ENCODE results near the gene SLC26A11.
A peak's percentile ranks its signal among the peaks of the same experiment; 100 is the strongest.

SLC26A11 gene

DNA sequence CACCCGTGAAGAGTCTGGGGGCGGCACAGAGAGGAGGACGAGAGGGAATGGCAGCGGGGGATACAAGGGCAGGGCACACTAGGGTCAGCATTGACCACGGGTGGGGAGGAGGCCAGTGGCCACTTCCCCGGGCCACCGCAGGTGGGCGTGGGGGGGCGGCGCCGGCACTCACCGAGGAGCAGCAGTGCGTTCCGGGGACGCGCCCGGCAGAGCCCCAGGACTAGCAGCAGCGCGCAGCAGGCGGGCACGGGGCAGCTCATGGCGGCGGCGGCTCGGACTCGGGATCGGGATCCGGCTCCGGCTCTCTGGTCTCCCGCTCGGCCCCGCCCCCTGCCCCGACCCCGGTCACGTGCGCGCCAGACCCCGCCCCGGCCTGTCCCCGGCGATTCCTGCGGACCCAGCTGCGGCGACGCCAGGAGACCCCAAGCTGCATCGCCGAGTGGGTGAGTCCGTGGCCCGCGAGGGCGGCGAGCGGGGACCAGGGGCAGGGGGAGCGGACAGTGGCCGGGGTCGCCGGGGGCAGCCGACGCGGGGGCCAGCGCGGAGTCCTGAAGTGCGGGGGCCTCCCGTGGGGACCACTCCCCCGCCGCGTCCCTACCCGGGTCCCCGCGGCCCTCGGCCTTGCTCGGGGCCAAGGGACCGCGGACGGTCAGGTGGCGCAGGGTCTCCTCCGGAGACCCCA is at the start of gene SLC26A11, which contains the start of gene SGSH:
SLC26A11 (plus strand) TSS at position 374 of the 682 bp plus-strand sequence. CDS start 1,134 bp downstream, outside the sequence.
SGSH (minus strand) TSS at position 280 of the 682 bp plus-strand sequence; CDS start at position 260, 20 bp downstream.
- peak; percentile 59 for DNase-seq

DNA sequence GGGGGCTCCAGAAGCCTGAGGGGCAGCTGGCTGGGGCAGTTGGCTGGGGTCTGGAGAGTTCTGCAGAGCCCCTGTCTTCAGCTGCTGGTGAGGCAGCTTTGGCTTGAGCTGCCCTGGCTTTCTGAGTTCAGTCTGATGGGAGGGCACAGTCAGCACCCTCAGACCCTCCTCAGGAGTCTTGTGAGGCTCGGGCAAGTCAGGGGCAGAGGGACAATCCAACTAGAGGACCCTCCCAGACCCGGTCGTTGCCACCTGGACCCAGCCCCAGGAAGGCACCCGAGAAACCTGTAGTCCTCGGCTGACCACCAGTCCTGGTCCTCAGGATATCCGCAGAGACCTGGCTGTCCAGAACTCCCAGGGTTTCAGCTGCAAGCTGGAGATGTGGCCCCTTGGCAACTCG is 48.5 kb upstream of the SLC26A11 start:
- DNase-seq, result no peak

DNA sequence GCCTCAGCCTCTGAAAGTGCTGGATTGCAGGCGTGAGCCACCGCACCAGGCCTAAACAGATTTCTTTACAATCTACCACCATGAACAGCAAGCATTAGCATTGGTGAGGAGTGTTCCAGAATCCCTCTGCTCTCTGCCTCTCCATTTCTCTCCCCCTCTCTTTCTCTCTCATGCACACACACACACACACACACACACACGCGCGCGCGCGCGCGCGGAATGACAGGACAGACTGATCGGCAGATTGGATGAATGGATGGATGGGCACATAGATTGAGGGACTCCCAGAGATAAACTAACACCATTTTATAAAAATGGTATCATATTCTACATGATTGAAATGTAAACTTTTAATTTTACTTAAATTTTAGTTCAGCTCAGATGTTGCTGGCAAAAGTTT is 47.1 kb upstream of the SLC26A11 start:
- no peak for DNase-seq

GRCh38 chr17:80173916-80174315 is 46.3 kb upstream of the SLC26A11 start:
- DNase-seq, result no peak

- no peak for DNase-seq
Measured at GRCh38 chr17:80176757-80177156, 43.5 kb upstream of the SLC26A11 start.

GRCh38 chr17:80177986-80178595 is 42.1 kb upstream of the SLC26A11 start:
- no peak for DNase-seq

DNA sequence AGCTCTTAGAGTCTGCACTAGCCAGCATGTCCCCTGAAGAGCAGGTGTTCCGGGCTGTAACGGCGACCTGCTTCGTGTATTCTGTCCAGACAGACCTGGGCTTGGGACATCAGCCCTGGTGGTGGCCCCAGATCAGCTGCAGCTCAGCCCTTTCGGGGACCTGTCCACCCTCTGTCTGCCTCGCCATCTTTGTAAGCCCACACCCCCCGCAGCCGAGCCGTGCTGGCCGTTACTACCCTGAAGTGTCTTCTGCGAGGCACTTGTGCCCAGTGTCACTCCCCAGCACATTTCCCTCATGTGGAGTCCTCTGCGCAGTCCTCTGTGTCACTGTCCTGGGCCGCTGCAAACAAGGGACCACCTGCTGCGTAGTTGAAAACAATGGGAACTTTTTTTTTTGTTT is 40.0 kb upstream of the SLC26A11 start:
- no peak for DNase-seq

DNA sequence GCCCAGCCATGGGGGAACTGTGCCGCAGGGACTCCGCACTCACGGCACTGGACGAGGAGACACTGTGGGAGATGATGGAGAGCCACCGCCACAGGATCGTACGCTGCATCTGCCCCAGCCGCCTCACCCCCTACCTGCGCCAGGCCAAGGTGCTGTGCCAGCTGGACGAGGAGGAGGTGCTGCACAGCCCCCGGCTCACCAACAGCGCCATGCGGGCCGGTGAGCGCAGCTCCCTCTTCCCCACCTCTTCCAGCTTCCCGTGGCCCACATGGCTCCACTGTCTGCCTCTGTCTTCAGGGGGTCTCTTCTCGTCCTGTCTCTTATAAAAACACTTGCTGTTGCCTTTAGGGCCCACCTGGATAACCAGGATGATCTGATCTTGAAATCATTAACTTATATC is 38.8 kb upstream of the SLC26A11 start:
- no peak for DNase-seq

GRCh38 chr17:80182118-80182844 is 37.9 kb upstream of the SLC26A11 start:
- no peak for DNase-seq

DNA sequence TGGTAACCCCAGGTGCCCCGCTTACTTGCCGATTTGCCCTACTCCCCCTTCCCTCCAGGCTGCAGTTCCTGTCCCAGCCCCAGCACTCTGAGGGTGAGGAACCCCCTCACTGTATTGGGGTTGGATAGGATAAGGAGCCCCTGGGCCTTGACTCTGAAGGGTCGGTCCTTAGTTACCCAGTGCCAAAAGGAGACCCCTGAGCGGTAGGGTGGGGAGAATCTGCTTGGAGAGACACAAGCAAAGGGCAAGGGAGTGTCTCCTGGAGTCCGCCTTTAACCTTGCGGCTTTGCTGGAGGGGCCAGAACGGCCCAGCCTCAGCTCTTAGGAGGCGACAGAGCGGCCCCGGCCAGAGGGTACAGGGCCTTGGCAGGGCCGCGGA is 37.4 kb upstream of the SLC26A11 start:
- no peak for DNase-seq

- no peak for DNase-seq
Measured at GRCh38 chr17:80183581-80184422, 36.4 kb upstream of the SLC26A11 start.

DNA sequence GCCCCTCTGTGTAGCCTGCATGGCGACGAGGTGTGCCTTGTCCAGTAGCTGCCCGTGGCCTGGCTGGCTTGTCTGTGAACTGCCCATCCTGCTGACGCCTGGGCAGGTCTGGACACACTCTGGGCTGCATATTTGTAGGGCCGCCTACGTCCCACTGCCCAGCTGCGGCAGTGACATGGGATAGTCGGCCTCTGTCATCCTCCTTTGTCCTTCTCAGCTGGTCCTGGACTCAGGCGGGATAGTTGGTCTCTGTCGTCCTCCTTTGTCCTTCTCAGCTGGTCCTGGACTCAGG is 35.9 kb upstream of the SLC26A11 start:
- DNase-seq, result no peak

GRCh38 chr17:80185968-80186367 is 34.3 kb upstream of the SLC26A11 start:
- DNase-seq, result no peak

GRCh38 chr17:80187090-80187489 is 33.1 kb upstream of the SLC26A11 start:
- DNase-seq, result no peak

- DNase-seq, result no peak
Measured at GRCh38 chr17:80187515-80187941, 32.7 kb upstream of the SLC26A11 start.

GRCh38 chr17:80189611-80190010 is 30.6 kb upstream of the SLC26A11 start:
- DNase-seq, result no peak

- DNase-seq, result no peak
Measured at GRCh38 chr17:80190716-80191115, 29.5 kb upstream of the SLC26A11 start.

DNA sequence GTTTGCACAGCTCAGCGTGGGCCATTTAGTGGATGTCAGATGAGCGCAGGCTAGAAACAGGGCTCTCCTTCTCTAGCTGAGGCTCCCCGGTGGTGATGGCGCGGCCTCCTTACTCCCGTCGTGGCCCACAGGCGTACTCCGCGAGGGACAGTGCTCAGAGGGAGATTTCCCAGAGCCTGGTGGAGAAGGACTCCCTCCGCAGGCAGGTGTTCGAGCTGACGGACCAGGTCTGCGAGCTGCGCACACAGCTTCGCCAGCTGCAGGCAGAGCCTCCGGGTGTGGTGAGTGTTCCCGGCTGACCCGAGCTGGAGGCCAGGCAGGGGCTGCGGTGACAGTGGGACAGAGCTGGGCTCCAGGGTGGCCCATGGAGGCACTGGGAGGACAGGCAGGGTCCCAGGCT is 29.0 kb upstream of the SLC26A11 start:
- no peak for DNase-seq

GRCh38 chr17:80191865-80192661 is 28.2 kb upstream of the SLC26A11 start:
- DNase-seq, result no peak

GRCh38 chr17:80195141-80195540 is 25.1 kb upstream of the SLC26A11 start:
- DNase-seq, result no peak

- no peak for DNase-seq
Measured at GRCh38 chr17:80195671-80196529, 24.3 kb upstream of the SLC26A11 start.
